WTC11 (cell line): ENCODE data around the gene RAN. TPM values are rescaled to one million over a fixed set of nuclear protein-coding genes. Genes with fewer than 3 reads are reported as not detected.
A peak's percentile ranks its signal among the peaks of the same experiment; 100 is the strongest.

Experiments
- ATAC-seq: fragments of 200-7000 bp; cut with Tn5 transposase; 2 replicates; pipeline ENCODE4 v1.10.0; 2021; ENCODE audit warnings: mild to moderate bottlenecking, moderate library complexity
- CTCF ChIA-PET: fragments of 300-600 bp; sonication (Branson Sonifier 250); formaldehyde crosslinking; loops from one replicate; lab custom pipeline; 2021; ENCODE audit warnings: antibody characterized with exemption; lab: Charles Lee
- POLR2A ChIA-PET: fragments of 350-600 bp; sonication (Branson Sonifier 250); formaldehyde crosslinking; loops from one replicate; lab custom pipeline; 2021; ENCODE audit warnings: antibody characterized with exemption; lab: Charles Lee
- DNase-seq: peaks from one replicate; pipeline ENCODE4 v3.0.0; 2021; ENCODE audit warnings: low spot score
- H3K27ac Mint-ChIP-seq: 2 replicates; pipeline ENCODE4 v1.8.0; 2021; ENCODE audit warnings: mixed read lengths
- H3K27me3 Mint-ChIP-seq: 2 replicates; pipeline ENCODE4 v1.8.0; 2021; ENCODE audit warnings: low read depth, mild to moderate bottlenecking, moderate library complexity, mixed read lengths
- H3K36me3 Mint-ChIP-seq: 2 replicates; pipeline ENCODE4 v1.8.0; 2021; ENCODE audit warnings: mixed read lengths
- H3K4me1 Mint-ChIP-seq: 2 replicates; pipeline ENCODE4 v1.8.0; 2022; ENCODE audit warnings: mixed read lengths
- H3K4me3 Mint-ChIP-seq: 2 replicates; pipeline ENCODE4 v1.8.0; 2021; ENCODE audit warnings: mild to moderate bottlenecking, moderate library complexity, mixed read lengths
- H3K9me3 Mint-ChIP-seq: 2 replicates; pipeline ENCODE4 v1.8.0; 2021; ENCODE audit warnings: mixed read lengths
- ATF6 ChIP-seq: sonication (generic); formaldehyde crosslinking; IDR thresholded peaks from 2 replicates; pipeline ENCODE4 v1.8.1; 2023; ENCODE audit warnings: mild to moderate bottlenecking, missing genetic modification reagents
- CREB1 ChIP-seq: sonication (generic); formaldehyde crosslinking; IDR thresholded peaks from 2 replicates; pipeline ENCODE4 v1.8.0; 2023; ENCODE audit warnings: mild to moderate bottlenecking, missing genetic modification reagents
- CREM ChIP-seq: sonication (generic); formaldehyde crosslinking; IDR thresholded peaks from 2 replicates; pipeline ENCODE4 v1.8.1; 2022; ENCODE audit warnings: mild to moderate bottlenecking, missing genetic modification reagents, moderate library complexity
- E2F1 ChIP-seq: sonication (generic); formaldehyde crosslinking; IDR thresholded peaks from 2 replicates; pipeline ENCODE4 v1.8.0; 2022; ENCODE audit warnings: mild to moderate bottlenecking, missing genetic modification reagents
- FOXP1 ChIP-seq: sonication (generic); formaldehyde crosslinking; IDR thresholded peaks from 2 replicates; pipeline ENCODE4 v1.8.0; 2022; ENCODE audit warnings: missing genetic modification reagents, mild to moderate bottlenecking, moderate library complexity, borderline replicate concordance
- FOXP4 ChIP-seq: sonication (generic); formaldehyde crosslinking; IDR thresholded peaks from 2 replicates; pipeline ENCODE4 v1.8.0; 2022; ENCODE audit warnings: mild to moderate bottlenecking, missing genetic modification reagents
- GABPB1 ChIP-seq: sonication (generic); formaldehyde crosslinking; IDR thresholded peaks from 2 replicates; pipeline ENCODE4 v1.8.1; 2023; ENCODE audit warnings: mild to moderate bottlenecking, missing genetic modification reagents
- HMGA2 ChIP-seq: fragments of 250-450 bp; sonication (Bioruptor Pico); IDR thresholded peaks from 2 replicates; pipeline ENCODE4 v1.4.0; 2021; ENCODE audit warnings: mild to moderate bottlenecking, moderate library complexity
- HMGXB4 ChIP-seq: sonication (generic); formaldehyde crosslinking; IDR thresholded peaks from 2 replicates; pipeline ENCODE4 v1.8.1; 2023; ENCODE audit warnings: mild to moderate bottlenecking, moderate library complexity, missing genetic modification reagents
- NR2C2 ChIP-seq: sonication (generic); formaldehyde crosslinking; IDR thresholded peaks from 2 replicates; pipeline ENCODE4 v1.8.0; 2022; ENCODE audit warnings: mild to moderate bottlenecking, missing genetic modification reagents
- PRRX2 ChIP-seq: fragments of 250-450 bp; sonication (Bioruptor Pico); IDR thresholded peaks from 2 replicates; pipeline ENCODE4 v1.8.0; 2021; ENCODE audit warnings: mild to moderate bottlenecking
- SMAD4 ChIP-seq: sonication (generic); formaldehyde crosslinking; IDR thresholded peaks from 2 replicates; pipeline ENCODE4 v1.8.0; 2022; ENCODE audit warnings: mild to moderate bottlenecking, missing genetic modification reagents
- SOX15 ChIP-seq: fragments of 250-450 bp; sonication (Bioruptor Pico); IDR thresholded peaks from 2 replicates; pipeline ENCODE4 v1.9.0; 2021; ENCODE audit warnings: mild to moderate bottlenecking
- TEAD1 ChIP-seq: sonication (generic); formaldehyde crosslinking; IDR thresholded peaks from 2 replicates; pipeline ENCODE4 v1.8.0; 2022; ENCODE audit warnings: mild to moderate bottlenecking, missing genetic modification reagents
- total RNA-seq: library from RNA; stranded (reverse); gene quantifications from 3 replicates; pipeline ENCODE4 v1.2.3, GENCODE V29; 2021
- TF ChIP-seq, protein P1 (sequence below): sonication (generic); formaldehyde crosslinking; IDR thresholded peaks from 2 replicates; pipeline ENCODE4 v1.8.0; 2023; ENCODE audit warnings: missing genetic modification reagents
- TF ChIP-seq, protein P2 (sequence below): sonication (generic); formaldehyde crosslinking; IDR thresholded peaks from 2 replicates; pipeline ENCODE4 v1.8.0; 2022; ENCODE audit warnings: missing genetic modification reagents
- TF ChIP-seq, protein P3 (sequence below): sonication (generic); formaldehyde crosslinking; conservative IDR thresholded peaks from 2 replicates; pipeline ENCODE4 v1.8.1; 2022; ENCODE audit warnings: mild to moderate bottlenecking, missing genetic modification reagents
- TF ChIP-seq, protein P4 (sequence below): fragments of 250-450 bp; sonication (Bioruptor Pico); IDR thresholded peaks from 2 replicates; pipeline ENCODE4 v1.9.0; 2021; ENCODE audit warnings: moderate library complexity, mild to moderate bottlenecking, inconsistent platforms, borderline replicate concordance

The RAN gene
- total RNA-seq, 1 experiment from 2014 or later: 1,745 TPM

DNA sequence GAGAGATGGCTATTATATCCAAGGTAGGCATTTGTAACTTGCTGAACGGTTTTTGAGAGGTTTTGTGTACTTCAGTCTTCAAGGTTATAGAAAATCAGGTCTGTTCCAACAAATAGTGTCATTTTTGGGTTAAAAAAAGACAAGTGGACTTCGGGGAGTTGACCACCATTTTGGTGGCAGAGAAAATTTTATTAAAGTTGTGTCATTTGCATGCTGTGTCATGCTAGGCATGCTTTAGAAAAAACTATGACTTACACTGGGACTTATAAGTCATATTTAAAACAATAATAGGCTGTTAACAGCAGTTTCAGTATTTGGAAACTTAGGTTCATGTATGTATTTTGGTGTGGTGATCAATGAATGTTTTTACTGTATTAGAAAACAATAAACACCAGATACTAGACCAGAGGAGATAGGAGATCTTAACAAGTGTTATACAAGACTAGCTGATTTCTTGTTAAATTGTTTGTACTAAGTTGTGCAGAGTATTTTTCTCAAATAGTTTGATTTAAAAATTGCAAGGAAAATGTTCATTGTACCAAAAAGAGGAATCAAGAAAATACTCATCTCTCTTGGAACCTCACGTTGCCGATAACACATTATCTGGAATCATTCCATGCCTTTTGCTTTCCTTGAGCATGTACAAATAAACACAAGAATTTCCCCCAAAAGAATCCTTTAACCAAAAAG, 1.4 kb downstream of the RAN start:
- Mint-ChIP-seq H3K36me3 (peaks cover 53% of the 10 kb centered on the region), H3K27ac (peak overlapping the region; percentile 99), H3K9me3 (no peaks in the 10 kb centered on the region), H3K4me3 (peak overlapping the region; percentile 97)
- POLR2A ChIA-PET: no interaction called here
- DNase-seq: no peak
- no peak for TF ChIP-seq HMGXB4 (CRISPR knock-in tag)
- no peak for TF ChIP-seq SMAD4 (CRISPR knock-in tag)
- TF ChIP-seq GABPB1 (CRISPR knock-in tag): no peak
- no peak for TF ChIP-seq SOX15 (CRISPR knock-in tag)
- TF ChIP-seq HMGA2 (CRISPR knock-in tag): no peak
- TF ChIP-seq PRRX2 (CRISPR knock-in tag): no peak
- TF ChIP-seq, protein P1, sequence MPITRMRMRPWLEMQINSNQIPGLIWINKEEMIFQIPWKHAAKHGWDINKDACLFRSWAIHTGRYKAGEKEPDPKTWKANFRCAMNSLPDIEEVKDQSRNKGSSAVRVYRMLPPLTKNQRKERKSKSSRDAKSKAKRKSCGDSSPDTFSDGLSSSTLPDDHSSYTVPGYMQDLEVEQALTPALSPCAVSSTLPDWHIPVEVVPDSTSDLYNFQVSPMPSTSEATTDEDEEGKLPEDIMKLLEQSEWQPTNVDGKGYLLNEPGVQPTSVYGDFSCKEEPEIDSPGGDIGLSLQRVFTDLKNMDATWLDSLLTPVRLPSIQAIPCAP: no peak
- TF ChIP-seq, all 79 proteins: peak for 0
- no peak for ATAC-seq
- peaks cover 66% of the 10 kb centered on the region for H3K4me1 Mint-ChIP-seq
- CTCF ChIA-PET: no interaction called here
- no peaks in the 10 kb centered on the region; the same call in 1 of the 2 replicates for H3K27me3 Mint-ChIP-seq

DNA sequence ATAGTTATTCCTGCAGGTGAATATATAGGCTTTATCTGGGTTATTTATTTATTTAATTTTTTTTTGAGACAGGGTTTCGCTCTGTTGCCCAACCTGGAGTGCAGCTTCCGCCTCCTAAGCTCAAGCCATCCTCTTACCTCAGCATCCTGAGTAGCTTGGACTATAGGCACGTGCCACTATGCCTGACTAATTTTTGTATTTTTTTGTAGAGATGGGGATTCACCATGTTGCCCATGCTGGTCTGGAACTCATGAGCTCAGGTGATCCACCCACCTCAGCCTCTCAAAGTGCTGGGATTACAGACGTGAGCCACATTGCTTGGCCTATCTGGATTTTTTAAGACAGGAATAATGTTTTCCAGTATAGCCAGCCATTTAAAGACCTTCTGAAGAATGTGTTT, 2.0 kb downstream of the RAN start:
- peak overlapping the region; percentile 97 for H3K4me3 Mint-ChIP-seq
- ChIA-PET POLR2A (no interaction called here), CTCF (no interaction called here)
- no peaks in the 10 kb centered on the region; the same call in 1 of the 2 replicates for H3K27me3 Mint-ChIP-seq
- no peaks in the 10 kb centered on the region for H3K9me3 Mint-ChIP-seq
- DNase-seq (no peak), ATAC-seq (no peak)
- peaks cover 53% of the 10 kb centered on the region for H3K36me3 Mint-ChIP-seq
- peaks cover 70% of the 10 kb centered on the region for H3K4me1 Mint-ChIP-seq
- peak overlapping the region; percentile 97 for H3K27ac Mint-ChIP-seq
- TF ChIP-seq FOXP4 (CRISPR knock-in tag): no peak
- no peak for TF ChIP-seq NR2C2 (CRISPR knock-in tag)
- TF ChIP-seq TEAD1: no peak
- TF ChIP-seq FOXP1 (CRISPR knock-in tag): no peak
- TF ChIP-seq, protein P2, sequence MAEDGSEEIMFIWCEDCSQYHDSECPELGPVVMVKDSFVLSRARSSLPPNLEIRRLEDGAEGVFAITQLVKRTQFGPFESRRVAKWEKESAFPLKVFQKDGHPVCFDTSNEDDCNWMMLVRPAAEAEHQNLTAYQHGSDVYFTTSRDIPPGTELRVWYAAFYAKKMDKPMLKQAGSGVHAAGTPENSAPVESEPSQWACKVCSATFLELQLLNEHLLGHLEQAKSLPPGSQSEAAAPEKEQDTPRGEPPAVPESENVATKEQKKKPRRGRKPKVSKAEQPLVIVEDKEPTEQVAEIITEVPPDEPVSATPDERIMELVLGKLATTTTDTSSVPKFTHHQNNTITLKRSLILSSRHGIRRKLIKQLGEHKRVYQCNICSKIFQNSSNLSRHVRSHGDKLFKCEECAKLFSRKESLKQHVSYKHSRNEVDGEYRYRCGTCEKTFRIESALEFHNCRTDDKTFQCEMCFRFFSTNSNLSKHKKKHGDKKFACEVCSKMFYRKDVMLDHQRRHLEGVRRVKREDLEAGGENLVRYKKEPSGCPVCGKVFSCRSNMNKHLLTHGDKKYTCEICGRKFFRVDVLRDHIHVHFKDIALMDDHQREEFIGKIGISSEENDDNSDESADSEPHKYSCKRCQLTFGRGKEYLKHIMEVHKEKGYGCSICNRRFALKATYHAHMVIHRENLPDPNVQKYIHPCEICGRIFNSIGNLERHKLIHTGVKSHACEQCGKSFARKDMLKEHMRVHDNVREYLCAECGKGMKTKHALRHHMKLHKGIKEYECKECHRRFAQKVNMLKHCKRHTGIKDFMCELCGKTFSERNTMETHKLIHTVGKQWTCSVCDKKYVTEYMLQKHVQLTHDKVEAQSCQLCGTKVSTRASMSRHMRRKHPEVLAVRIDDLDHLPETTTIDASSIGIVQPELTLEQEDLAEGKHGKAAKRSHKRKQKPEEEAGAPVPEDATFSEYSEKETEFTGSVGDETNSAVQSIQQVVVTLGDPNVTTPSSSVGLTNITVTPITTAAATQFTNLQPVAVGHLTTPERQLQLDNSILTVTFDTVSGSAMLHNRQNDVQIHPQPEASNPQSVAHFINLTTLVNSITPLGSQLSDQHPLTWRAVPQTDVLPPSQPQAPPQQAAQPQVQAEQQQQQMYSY (CRISPR knock-in tag): no peak
- TF ChIP-seq CREB1 (CRISPR knock-in tag): no peak
- TF ChIP-seq GABPB1 (CRISPR knock-in tag): no peak
- TF ChIP-seq PRRX2 (CRISPR knock-in tag): no peak
- TF ChIP-seq, protein P3, sequence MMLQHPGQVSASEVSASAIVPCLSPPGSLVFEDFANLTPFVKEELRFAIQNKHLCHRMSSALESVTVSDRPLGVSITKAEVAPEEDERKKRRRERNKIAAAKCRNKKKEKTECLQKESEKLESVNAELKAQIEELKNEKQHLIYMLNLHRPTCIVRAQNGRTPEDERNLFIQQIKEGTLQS: no peak
- TF ChIP-seq ATF6 (CRISPR knock-in tag): no peak
- no peak for TF ChIP-seq E2F1 (CRISPR knock-in tag)
- no peak for TF ChIP-seq CREM (CRISPR knock-in tag)
- TF ChIP-seq, protein P4, sequence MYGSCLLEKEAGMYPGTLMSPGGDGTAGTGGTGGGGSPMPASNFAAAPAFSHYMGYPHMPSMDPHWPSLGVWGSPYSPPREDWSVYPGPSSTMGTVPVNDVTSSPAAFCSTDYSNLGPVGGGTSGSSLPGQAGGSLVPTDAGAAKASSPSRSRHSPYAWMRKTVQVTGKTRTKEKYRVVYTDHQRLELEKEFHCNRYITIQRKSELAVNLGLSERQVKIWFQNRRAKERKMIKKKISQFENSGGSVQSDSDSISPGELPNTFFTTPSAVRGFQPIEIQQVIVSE (CRISPR knock-in tag): no peak
